K562 (cell line): Measurements from ENCODE around the gene USP7. TPM values are rescaled to one million over a fixed set of nuclear protein-coding genes. Genes with fewer than 3 reads are reported as not detected.

Experiments used
- ATAC-seq: fragments of 200-7000 bp; cut with Tn5 transposase; 3 replicates; pipeline ENCODE4 v1.9.1; 2020; ENCODE audit warnings: moderate library complexity
- BruUV-seq: library from RNA; stranded (reverse); fragments of 400-500 nt; replicated peaks from 2 replicates; lab custom pipeline; 2021; lab: Mats Ljungman, UMichigan
- CTCF ChIA-PET: fragments of 300-600 bp; formaldehyde crosslinking; extraction: SDS; loops from one replicate; lab custom pipeline; 2021; ENCODE audit warnings: low intra/inter-chr PET ratio; lab: Yijun Ruan, JAX
- POLR2A ChIA-PET: fragments of 300-600, 350-650 bp; sonication (Branson Sonifier 250); formaldehyde crosslinking; extraction: SDS; loops from one replicate; lab custom pipeline; 2021; ENCODE audit warnings: antibody characterized with exemption, inconsistent platforms; lab: Yijun Ruan, JAX
- DNase-seq, 4 experiments: peaks; one replicate each; pipeline versions ENCODE4 v3.0.0 to v3.0.0-alpha.2; 2011 to 2018; ENCODE audit warnings: low spot score in 3 of 4, mixed read lengths in 3 of 4; ENCODE audit errors: extremely low read depth in 1 of 4
- FAIRE-seq: peaks from 2 replicates; lab custom pipeline; 2011; peaks lifted over from hg19 to GRCh38; lab: Jason Lieb, UNC
- H2AFZ ChIP-seq: 2 replicates; pipeline ENCODE4 v1.6.0; 2011; ENCODE audit warnings: low read depth, low read length, control low read depth, inconsistent platforms
- H3K27ac ChIP-seq: fragments of 200-600 bp; 3 replicates; pipeline ENCODE4 v1.8.0; 2011; ENCODE audit warnings: low read depth, mild to moderate bottlenecking, control low read depth, inconsistent platforms, low read length, moderate library complexity, mixed read lengths; ENCODE audit errors: extremely low read depth
- H3K27me3 ChIP-seq, 2 experiments: fragments of 300-600 bp in 1 of 2; 2 replicates in 1 of 2; 3 replicates in 1 of 2; pipeline versions ENCODE4 v1.6.0 to v1.8.0; 2011; ENCODE audit warnings: inconsistent platforms in 2 of 2, low read length in 2 of 2, mild to moderate bottlenecking in 1 of 2, mixed read lengths in 1 of 2, moderate library complexity in 1 of 2; ENCODE audit not compliant: control insufficient read depth in 2 of 2, insufficient read depth in 2 of 2
- H3K36me3 ChIP-seq: fragments of 300-600 bp; 3 replicates; pipeline ENCODE4 v1.8.0; 2011; ENCODE audit warnings: mild to moderate bottlenecking, low read length, inconsistent platforms; ENCODE audit not compliant: control insufficient read depth, insufficient read depth
- H3K4me1 ChIP-seq, 2 experiments: fragments of 200-600 bp in 1 of 2; replicated peaks in 1 of 2; 2 replicates in 1 of 2; 3 replicates in 1 of 2; pipeline versions ENCODE4 v1.5.1 to v1.8.0; 2011; ENCODE audit warnings: inconsistent platforms in 2 of 2, low read length in 2 of 2, mild to moderate bottlenecking in 1 of 2, mixed read lengths in 1 of 2, moderate library complexity in 1 of 2; ENCODE audit not compliant: control insufficient read depth in 2 of 2, insufficient read depth in 2 of 2
- H3K4me2 ChIP-seq: 2 replicates; pipeline ENCODE4 v1.6.1; 2011; ENCODE audit warnings: low read length, control low read depth, inconsistent platforms, mixed read lengths; ENCODE audit not compliant: insufficient read depth
- H3K4me3 ChIP-seq: fragments of 200-600 bp; sonication (generic), shearing (Covaris generic); 2 replicates; pipeline ENCODE4 v1.5.1; 2016; ENCODE audit warnings: control low read depth, inconsistent platforms
- H3K79me2 ChIP-seq: fragments of 200-600 bp; 3 replicates; pipeline ENCODE4 v1.8.0; 2011; ENCODE audit warnings: low read length, inconsistent platforms; ENCODE audit not compliant: control insufficient read depth, insufficient read depth
- H3K9ac ChIP-seq, 2 experiments: 2 replicates each; pipeline versions ENCODE4 v1.6.0 to v1.6.1; 2011; ENCODE audit warnings: low read depth in 2 of 2, low read length in 2 of 2, control low read depth in 1 of 2, inconsistent platforms in 1 of 2, mild to moderate bottlenecking in 1 of 2, mixed read lengths in 1 of 2; ENCODE audit not compliant: insufficient read depth in 1 of 2
- H3K9me1 ChIP-seq: one replicate; pipeline ENCODE4 v1.6.0; 2011; ENCODE audit warnings: inconsistent platforms, mild to moderate bottlenecking, low read length, moderate library complexity; ENCODE audit not compliant: control insufficient read depth, insufficient read depth
- H3K9me3 ChIP-seq: replicated peaks from 2 replicates; pipeline ENCODE4 v1.5.1; 2011; ENCODE audit warnings: low read depth, low read length, inconsistent platforms; ENCODE audit not compliant: control insufficient read depth, insufficient read depth
- H4K20me1 ChIP-seq: replicated peaks from 2 replicates; pipeline ENCODE4 v1.6.1; 2011; ENCODE audit warnings: low read length, inconsistent platforms, mixed read lengths; ENCODE audit not compliant: control insufficient read depth, insufficient read depth
- MEF2D ChIP-seq: conservative IDR thresholded peaks from 2 replicates; pipeline ENCODE4 v1.6.1; 2016; ENCODE audit warnings: low read depth, missing genetic modification characterization, missing compliant biosample characterization
- ZBTB49 ChIP-seq: sonication (generic); formaldehyde crosslinking; IDR thresholded peaks from 2 replicates; pipeline ENCODE4 v1.8.0; 2022; ENCODE audit warnings: missing genetic modification reagents, mild to moderate bottlenecking, borderline replicate concordance
- WGBS: fragments of 100-300 bp; shearing (Covaris generic); methylation state at CpG from one replicate; pipeline ENCODE4 v1.1.6; 2016; ENCODE audit warnings: low coverage, mixed read lengths; ENCODE audit not compliant: insufficient coverage; ENCODE audit errors: missing lambda C conversion rate; 5-methylcytosine and 5-hydroxymethylcytosine counted together
- in situ Hi-C: fragments of 300-500 bp; cut with MboI; formaldehyde crosslinking; loops from 4 replicates; pipeline ENCODE4 v1.15.0; 2018; ENCODE audit warnings: inconsistent platforms, mixed read lengths
- intact Hi-C: fragments of 100-400 bp; cut with micrococcal nuclease; formaldehyde crosslinking; loops from 2 replicates; pipeline ENCODE4 v1.14.2; 2022
- polyA plus RNA-seq, 8 experiments: library from polyadenylated mRNA; depleted of rRNA in 4 of 8; stranded (reverse) in 5 of 8; unstranded in 3 of 8; fragments of >200 nt; fragmentation: Nextera tagmentation in 2 of 8; fragmentation: Illumina TruSeq in 1 of 8; extraction: Ambion mirVana in 2 of 8; extraction: Trizol in 1 of 8; gene quantifications; 2 replicates each; pipeline versions ENCODE4 v1.2.1 to v1.2.3, GENCODE V29; 2011 to 2014; ENCODE audit warnings: inconsistent platforms in 1 of 8, missing spikeins in 1 of 8
- total RNA-seq, 7 experiments: library from RNA; depleted of rRNA in 6 of 7; stranded (reverse); fragments of >200 nt in 6 of 7; fragmentation: Illumina TruSeq in 2 of 7; extraction: Trizol in 2 of 7; gene quantifications; 2 replicates each; pipeline versions ENCODE4 v1.2.1 to v1.2.3, GENCODE V29; 2011 to 2021; ENCODE audit warnings: low replicate concordance in 1 of 7

USP7 gene
- total and polyA plus RNA-seq, 9 of the 15 experiments (the other 6 are each of a cell fraction or from before 2014, with no cell fraction given): 17.1 to 145 (median 57.9) TPM

DNA sequence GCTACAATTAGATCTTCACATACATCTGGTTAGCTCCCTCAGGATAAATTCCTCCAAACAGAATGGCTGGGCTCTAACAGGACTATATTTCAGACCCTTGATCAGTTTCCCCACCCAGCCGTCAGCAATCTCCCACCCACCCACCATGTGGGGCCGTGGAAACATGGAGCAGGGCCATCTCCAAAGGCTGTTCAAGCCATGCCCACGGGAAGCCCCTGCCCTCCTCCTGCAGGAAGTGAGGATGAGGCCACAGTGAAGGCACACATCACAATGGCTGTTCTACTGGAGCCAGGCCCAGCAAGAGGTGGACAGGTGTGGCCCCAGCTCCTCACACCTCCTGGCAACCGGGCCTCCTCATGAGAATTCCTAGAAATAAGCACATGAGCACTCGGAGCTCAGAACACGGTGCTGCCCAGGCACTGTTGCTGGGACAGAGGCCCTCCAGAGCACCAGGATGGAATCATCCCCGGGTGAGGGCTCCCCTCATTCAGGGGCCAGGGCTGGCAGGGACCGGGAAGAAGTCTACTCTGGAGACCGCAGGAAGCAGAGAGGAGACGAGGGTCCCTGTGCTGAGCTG lies 81.6 kb downstream of the USP7 start, which contains the start of gene LITAFD:
TSS of gene LITAFD (plus strand) at position 311 of the 577 bp plus-strand sequence. CDS start 2,005 bp downstream, outside the sequence.
- Histone ChIP-seq H3K27me3 (peaks cover 0 to 8% of the 10 kb centered on the region in 2 experiments; a peak in 3 of 5 replicates), H3K4me1 (peaks cover 6 to 27% of the 10 kb centered on the region in 2 experiments; a peak in 4 of 5 replicates), H3K9ac (no peak within 1 kb of the TSS; a peak in 1 of 4 replicates), H2AFZ (no peak within 1 kb of the TSS), H3K9me1 (no peaks in the 10 kb centered on the region), H3K9me3 (no peaks in the 10 kb centered on the region)
- no TSS peak for BruUV-seq
- intact Hi-C loops: loop anchor here (5.0 kb wide), 2 partner anchors 85 to 310 kb away; partner anchors contain the start of genes PMM2 and TMEM186
- DNase-seq: no peak
- ATAC-seq: no peak
- TF ChIP-seq MEF2D (tag): no peak
- TF ChIP-seq ZBTB49: no peak
- TF ChIP-seq, all 486 proteins: peak for 0
- no peak within 1 kb of the TSS for H3K27ac ChIP-seq
- H3K4me3 ChIP-seq: no peak within 1 kb of the TSS
- H3K79me2 ChIP-seq: no peaks in the 10 kb centered on the region
- H3K4me2 ChIP-seq: no peak within 1 kb of the TSS
- H3K36me3 ChIP-seq: no peaks in the 10 kb centered on the region
- CTCF ChIA-PET: interaction anchor here (1.0 kb wide), 1 partner anchor 222 kb away, joined by 4 read pairs; no protein-coding TSS in a partner anchor
- POLR2A ChIA-PET: interaction anchor here (0.6 to 1.9 kb wide), 5 partner anchors 8 to 18 kb away, joined by 3 to 7 read pairs (median 4); no protein-coding TSS in a partner anchor
- in situ Hi-C loops: loop anchor here (5.0 kb wide), 1 partner anchor 315 kb away; no protein-coding TSS in a partner anchor
- H4K20me1 ChIP-seq: peaks cover 15% of the 10 kb centered on the region
- FAIRE-seq: no peak
- WGBS: 17% methylated on average over 10 of the region's 10 CpGs
